Mammary epithelial cell (primary cell): Measurements from ENCODE around the gene NUP160.

Source experiments
- CTCF ChIP-seq, 2 donors: IDR thresholded peaks in 1 of 2; conservative IDR thresholded peaks in 1 of 2; 2 replicates each; pipeline ENCODE4 v1.5.1; 2011 to 2012; ENCODE audit warnings: inconsistent platforms in 2 of 2, low read length in 2 of 2, mild to moderate bottlenecking in 2 of 2, control low read depth in 1 of 2, low read depth in 1 of 2; ENCODE audit not compliant: insufficient read depth in 1 of 2; ENCODE audit errors: extremely low read depth in 1 of 2
- EZH2 ChIP-seq: IDR thresholded peaks from 2 replicates; pipeline ENCODE4 v1.6.1; 2012; ENCODE audit warnings: low read length, inconsistent platforms, borderline replicate concordance

DNA sequence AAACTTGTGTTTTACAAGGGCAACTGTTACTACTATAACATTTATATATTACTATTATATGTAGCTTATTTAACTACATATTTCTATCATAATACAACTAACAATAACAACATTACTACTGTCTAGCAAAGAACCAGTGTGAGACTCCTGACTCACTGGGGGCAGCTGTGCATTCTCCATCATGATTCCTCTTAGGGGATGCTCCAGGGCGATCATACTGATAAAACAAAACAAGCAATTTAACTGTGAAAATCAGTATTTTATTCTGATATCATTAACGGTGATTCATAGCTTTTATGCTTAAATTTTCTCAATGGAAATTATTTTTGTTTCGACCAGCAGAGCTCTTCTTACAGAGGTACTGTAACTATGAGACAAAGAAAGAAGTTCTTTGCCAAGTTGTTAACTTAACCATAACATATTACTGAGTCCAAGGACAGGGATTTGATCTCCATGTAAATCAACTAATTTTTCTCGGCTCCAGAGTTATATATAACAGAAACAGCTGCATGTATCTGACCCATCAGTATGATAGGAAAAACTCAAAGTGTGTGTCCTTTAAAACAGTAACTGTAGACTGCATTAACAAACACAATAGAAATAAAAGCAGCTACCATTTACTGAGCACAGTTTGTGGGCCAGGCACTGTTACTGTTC, 56.2 kb downstream of the NUP160 start:
- no peak for TF ChIP-seq CTCF (conservative IDR thresholded peaks at IDR 0.05 in 1 of 2, IDR thresholded peaks at IDR 0.05 in 1 of 2; ENCODE audit: extremely low read depth in 1 of 2, insufficient read depth in 1 of 2, low read depth in 1 of 2, low read length in 2 of 2)
- no peak for TF ChIP-seq EZH2
